Esophagus squamous epithelium (tissue), 4 donors: ENCODE results near the gene SMAD7.

Experiments
- CTCF ChIP-seq, 6 experiments: fragments of 450-650 bp in 4 of 6; fragments of 200-600 bp in 2 of 6; sonication (generic) in 2 of 6; IDR thresholded peaks; one replicate each; pipeline ENCODE4 v1.5.1; 2016 to 2019; ENCODE audit warnings: antibody characterized with exemption in 6 of 6, mild to moderate bottlenecking in 4 of 6, moderate library complexity in 4 of 6
- POLR2A ChIP-seq, 4 donors: fragments of 450-650 bp; IDR thresholded peaks; one replicate each; pipeline ENCODE4 v1.6.1; 2017; ENCODE audit warnings: antibody characterized with exemption in 4 of 4, mild to moderate bottlenecking in 4 of 4, moderate library complexity in 3 of 4

DNA sequence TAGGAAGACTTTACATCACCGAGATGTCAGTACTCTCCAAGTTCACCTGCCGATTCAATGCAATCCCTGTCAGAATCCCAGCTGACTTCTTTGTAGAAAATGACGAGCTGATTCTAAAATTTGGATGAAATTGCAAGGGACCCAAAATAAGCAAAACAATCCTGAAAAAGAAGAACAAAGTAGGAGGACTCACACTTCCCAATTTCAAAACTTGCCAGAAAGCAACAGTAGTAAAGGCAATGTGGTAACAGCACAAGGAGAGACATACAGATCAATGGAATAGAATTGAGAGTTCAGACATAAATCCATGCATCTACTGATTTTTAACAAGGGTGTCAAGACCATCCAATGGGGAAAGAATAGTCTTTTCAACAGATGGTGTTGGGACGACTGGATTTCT is 52.2 kb downstream of the SMAD7 start:
- TF ChIP-seq CTCF (IDR thresholded peaks at IDR 0.05) (no peak), POLR2A (IDR thresholded peaks at IDR 0.05) (no peak)
